Nephron (organoid): Measurements from ENCODE around the gene UBTD1.

Source experiments
- H3K27ac Mint-ChIP-seq, 3 experiments: 2 replicates each; pipeline ENCODE4 v1.8.0; 2020; ENCODE audit warnings: mixed read lengths in 3 of 3, mild to moderate bottlenecking in 2 of 3, moderate library complexity in 1 of 3
- H3K27me3 Mint-ChIP-seq: 2 replicates; pipeline ENCODE4 v1.8.0; 2021; ENCODE audit warnings: low read depth, mild to moderate bottlenecking, moderate library complexity, mixed read lengths
- H3K36me3 Mint-ChIP-seq: 2 replicates; pipeline ENCODE4 v1.8.0; 2020; ENCODE audit warnings: low read depth, mixed read lengths
- H3K4me1 Mint-ChIP-seq: 2 replicates; pipeline ENCODE4 v1.8.0; 2020; ENCODE audit warnings: mixed read lengths
- H3K4me3 Mint-ChIP-seq, 3 experiments: 2 replicates each; pipeline ENCODE4 v1.8.0; 2020; ENCODE audit warnings: mild to moderate bottlenecking in 3 of 3, mixed read lengths in 3 of 3, moderate library complexity in 2 of 3
- H3K9me3 Mint-ChIP-seq: 2 replicates; pipeline ENCODE4 v1.8.0; 2020; ENCODE audit warnings: mixed read lengths
- TF ChIP-seq, protein P1 (sequence below), 3 experiments: fragments of 200-600 bp; sonication (generic); IDR thresholded peaks; one replicate each; pipeline ENCODE4 v1.5.0; 2021; ENCODE audit warnings: antibody characterized with exemption in 3 of 3; ENCODE audit not compliant: unreplicated experiment in 3 of 3

The UBTD1 gene

GRCh38 chr10:97612386-97612785 is 113.7 kb downstream of the UBTD1 start:
- no peak overlapping the region for H3K4me3 Mint-ChIP-seq
- peaks cover 5% of the 10 kb centered on the region for H3K4me1 Mint-ChIP-seq
- TF ChIP-seq, protein P1, sequence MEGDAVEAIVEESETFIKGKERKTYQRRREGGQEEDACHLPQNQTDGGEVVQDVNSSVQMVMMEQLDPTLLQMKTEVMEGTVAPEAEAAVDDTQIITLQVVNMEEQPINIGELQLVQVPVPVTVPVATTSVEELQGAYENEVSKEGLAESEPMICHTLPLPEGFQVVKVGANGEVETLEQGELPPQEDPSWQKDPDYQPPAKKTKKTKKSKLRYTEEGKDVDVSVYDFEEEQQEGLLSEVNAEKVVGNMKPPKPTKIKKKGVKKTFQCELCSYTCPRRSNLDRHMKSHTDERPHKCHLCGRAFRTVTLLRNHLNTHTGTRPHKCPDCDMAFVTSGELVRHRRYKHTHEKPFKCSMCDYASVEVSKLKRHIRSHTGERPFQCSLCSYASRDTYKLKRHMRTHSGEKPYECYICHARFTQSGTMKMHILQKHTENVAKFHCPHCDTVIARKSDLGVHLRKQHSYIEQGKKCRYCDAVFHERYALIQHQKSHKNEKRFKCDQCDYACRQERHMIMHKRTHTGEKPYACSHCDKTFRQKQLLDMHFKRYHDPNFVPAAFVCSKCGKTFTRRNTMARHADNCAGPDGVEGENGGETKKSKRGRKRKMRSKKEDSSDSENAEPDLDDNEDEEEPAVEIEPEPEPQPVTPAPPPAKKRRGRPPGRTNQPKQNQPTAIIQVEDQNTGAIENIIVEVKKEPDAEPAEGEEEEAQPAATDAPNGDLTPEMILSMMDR (IDR thresholded peaks at IDR 0.05; ENCODE audit: unreplicated experiment in 3 of 3), result peak; percentile 25 to 40 (median 37)
- H3K27ac Mint-ChIP-seq, result peak overlapping the region in 1 of 3 experiments; percentile 62
- H3K27me3 Mint-ChIP-seq, result no peaks in the 10 kb centered on the region
- H3K36me3 Mint-ChIP-seq, result peaks cover 10% of the 10 kb centered on the region
- no peaks in the 10 kb centered on the region for H3K9me3 Mint-ChIP-seq

DNA sequence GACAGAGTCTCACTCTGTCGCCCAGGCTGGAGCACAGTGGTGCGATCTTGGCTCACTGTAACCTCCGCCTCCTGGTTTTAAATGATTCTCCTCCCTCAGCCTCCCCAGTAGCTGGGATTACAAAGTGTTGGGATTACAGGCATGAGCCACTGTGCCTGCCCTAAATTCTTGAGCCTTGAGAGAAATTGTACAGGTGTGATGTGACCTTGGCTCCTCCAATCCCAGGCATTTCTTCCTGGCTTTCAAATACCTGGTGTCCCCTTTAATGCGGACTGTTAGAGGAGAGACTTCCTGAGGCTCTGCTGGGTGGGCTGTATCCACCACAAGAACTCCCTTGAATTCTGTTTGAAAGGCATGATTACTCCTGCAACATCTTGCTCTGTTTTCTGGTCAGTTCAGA is 119.6 kb downstream of the UBTD1 start:
- no peak overlapping the region for H3K4me3 Mint-ChIP-seq
- no peaks in the 10 kb centered on the region for H3K9me3 Mint-ChIP-seq
- TF ChIP-seq, protein P1 (IDR thresholded peaks at IDR 0.05; ENCODE audit: unreplicated experiment in 3 of 3), result no peak
- no peaks in the 10 kb centered on the region for H3K4me1 Mint-ChIP-seq
- H3K27me3 Mint-ChIP-seq, result no peaks in the 10 kb centered on the region
- peaks cover 17% of the 10 kb centered on the region for H3K36me3 Mint-ChIP-seq
- H3K27ac Mint-ChIP-seq, result no peak overlapping the region

DNA sequence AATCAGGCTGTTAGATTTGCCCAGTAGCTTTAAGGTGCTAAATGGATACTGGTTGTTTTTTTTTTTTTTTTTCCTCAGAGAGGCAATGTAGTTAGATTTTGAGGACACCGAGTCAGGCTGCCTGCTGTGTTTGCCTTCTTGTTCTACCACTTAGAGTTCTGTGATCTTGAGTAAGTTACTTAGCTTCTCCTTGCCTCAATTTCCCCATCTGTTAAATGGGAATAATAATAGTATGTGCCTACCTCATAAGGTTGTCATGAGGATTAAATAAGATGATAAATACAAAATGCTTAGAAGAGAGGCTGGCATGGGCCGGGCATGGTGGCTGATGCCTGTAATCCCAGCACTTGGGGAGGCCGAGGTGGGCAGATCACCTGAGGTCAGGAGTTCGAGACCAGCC is 120.0 kb downstream of the UBTD1 start:
- no peak overlapping the region for H3K27ac Mint-ChIP-seq
- no peaks in the 10 kb centered on the region for H3K9me3 Mint-ChIP-seq
- H3K27me3 Mint-ChIP-seq, result no peaks in the 10 kb centered on the region
- peaks cover 17% of the 10 kb centered on the region for H3K36me3 Mint-ChIP-seq
- H3K4me1 Mint-ChIP-seq, result no peaks in the 10 kb centered on the region
- no peak overlapping the region for H3K4me3 Mint-ChIP-seq
- TF ChIP-seq, protein P1 (IDR thresholded peaks at IDR 0.05; ENCODE audit: unreplicated experiment in 3 of 3), result no peak
